BJ (cell line): ENCODE data around the gene PRR7. TPM values are rescaled to one million over a fixed set of nuclear protein-coding genes. Genes with fewer than 3 reads are reported as not detected.
"Not testable (repeated sequence)": the region's sequence is repeated elsewhere in the genome, so short reads cannot be mapped to it uniquely, and the experiment has no call there.

ENCODE experiments used
- CTCF ChIA-PET: fragments of 350-600 bp; formaldehyde crosslinking; extraction: SDS; loops from one replicate; lab custom pipeline; 2021; ENCODE audit warnings: antibody characterized with exemption, inconsistent platforms; lab: Yijun Ruan, JAX
- POLR2A ChIA-PET: fragments of 300-600 bp; sonication (Branson Sonifier 250); formaldehyde crosslinking; extraction: SDS; loops from one replicate; lab custom pipeline; 2021; ENCODE audit warnings: antibody characterized with exemption; lab: Charles Lee
- DNase-seq: peaks from one replicate; pipeline ENCODE4 v3.0.0-alpha.2; 2011; ENCODE audit warnings: low read depth
- H3K27me3 ChIP-seq: 2 replicates; pipeline ENCODE4 v1.6.0; 2011; ENCODE audit warnings: low read length; ENCODE audit not compliant: control insufficient read depth, insufficient read depth
- H3K36me3 ChIP-seq: 2 replicates; pipeline ENCODE4 v1.5.1; 2011; ENCODE audit warnings: low read length; ENCODE audit not compliant: control insufficient read depth, insufficient read depth
- H3K4me3 ChIP-seq: 2 replicates; pipeline ENCODE4 v1.5.1; 2011; ENCODE audit warnings: low read depth, mild to moderate bottlenecking, control low read depth, low read length
- polyA plus RNA-seq: library from polyadenylated mRNA; depleted of rRNA; stranded (reverse); fragments of >200 nt; gene quantifications from 2 replicates; pipeline ENCODE4 v1.2.3, GENCODE V29; 2011
- TF ChIP-seq, protein P1 (sequence below): IDR thresholded peaks from 2 replicates; pipeline ENCODE4 v1.5.1; 2011; ENCODE audit warnings: low read depth, mild to moderate bottlenecking, control low read depth, inconsistent platforms, low read length, moderate library complexity; ENCODE audit not compliant: insufficient read depth

Gene PRR7
- polyA plus RNA-seq, 1 experiment = 1.6 TPM

DNA sequence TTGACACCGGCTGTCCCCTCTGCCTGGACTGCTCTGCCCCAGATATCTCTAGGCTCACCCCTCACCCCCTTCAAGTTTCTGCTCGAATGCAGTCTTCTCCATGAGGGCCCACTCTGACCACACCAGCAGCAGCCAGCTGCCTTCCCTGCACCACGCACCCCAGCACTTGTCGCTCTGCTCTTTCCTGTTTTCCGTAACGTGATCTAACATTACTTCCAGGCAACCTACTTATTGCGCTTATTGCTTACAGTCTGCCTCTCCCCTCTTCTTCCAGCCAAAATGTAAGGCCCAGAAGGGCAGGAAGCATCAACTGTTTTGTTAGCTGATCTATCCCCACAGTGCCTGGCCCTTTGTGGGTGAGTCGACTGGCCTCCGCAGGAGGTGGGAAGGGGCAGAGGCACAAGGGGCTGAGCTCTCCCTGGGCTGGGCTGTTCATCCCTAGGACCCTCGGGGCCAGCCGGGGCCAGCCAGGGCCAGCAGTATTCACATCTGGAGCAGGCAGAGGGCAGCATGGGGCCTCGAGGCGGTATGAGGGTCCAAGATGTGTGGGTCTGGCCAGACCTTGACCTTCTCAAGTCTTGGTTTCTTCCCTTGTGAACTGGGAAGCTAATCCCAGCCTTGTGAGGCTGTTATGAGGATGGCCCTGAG is 38.4 kb downstream of the PRR7 start:
- TF ChIP-seq, protein P1, sequence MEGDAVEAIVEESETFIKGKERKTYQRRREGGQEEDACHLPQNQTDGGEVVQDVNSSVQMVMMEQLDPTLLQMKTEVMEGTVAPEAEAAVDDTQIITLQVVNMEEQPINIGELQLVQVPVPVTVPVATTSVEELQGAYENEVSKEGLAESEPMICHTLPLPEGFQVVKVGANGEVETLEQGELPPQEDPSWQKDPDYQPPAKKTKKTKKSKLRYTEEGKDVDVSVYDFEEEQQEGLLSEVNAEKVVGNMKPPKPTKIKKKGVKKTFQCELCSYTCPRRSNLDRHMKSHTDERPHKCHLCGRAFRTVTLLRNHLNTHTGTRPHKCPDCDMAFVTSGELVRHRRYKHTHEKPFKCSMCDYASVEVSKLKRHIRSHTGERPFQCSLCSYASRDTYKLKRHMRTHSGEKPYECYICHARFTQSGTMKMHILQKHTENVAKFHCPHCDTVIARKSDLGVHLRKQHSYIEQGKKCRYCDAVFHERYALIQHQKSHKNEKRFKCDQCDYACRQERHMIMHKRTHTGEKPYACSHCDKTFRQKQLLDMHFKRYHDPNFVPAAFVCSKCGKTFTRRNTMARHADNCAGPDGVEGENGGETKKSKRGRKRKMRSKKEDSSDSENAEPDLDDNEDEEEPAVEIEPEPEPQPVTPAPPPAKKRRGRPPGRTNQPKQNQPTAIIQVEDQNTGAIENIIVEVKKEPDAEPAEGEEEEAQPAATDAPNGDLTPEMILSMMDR = no peak
- DNase-seq = no peak
- Histone ChIP-seq H3K27me3 (no peaks in the 10 kb centered on the region), H3K36me3 (peaks cover 69% of the 10 kb centered on the region), H3K4me3 (no peak overlapping the region)
- ChIA-PET POLR2A (no interaction called here), CTCF (interaction anchor here (1.6 to 4.0 kb wide), 3 partner anchors 10 to 17 kb away, joined by 4 to 21 read pairs (median 7); no protein-coding TSS in a partner anchor)

DNA sequence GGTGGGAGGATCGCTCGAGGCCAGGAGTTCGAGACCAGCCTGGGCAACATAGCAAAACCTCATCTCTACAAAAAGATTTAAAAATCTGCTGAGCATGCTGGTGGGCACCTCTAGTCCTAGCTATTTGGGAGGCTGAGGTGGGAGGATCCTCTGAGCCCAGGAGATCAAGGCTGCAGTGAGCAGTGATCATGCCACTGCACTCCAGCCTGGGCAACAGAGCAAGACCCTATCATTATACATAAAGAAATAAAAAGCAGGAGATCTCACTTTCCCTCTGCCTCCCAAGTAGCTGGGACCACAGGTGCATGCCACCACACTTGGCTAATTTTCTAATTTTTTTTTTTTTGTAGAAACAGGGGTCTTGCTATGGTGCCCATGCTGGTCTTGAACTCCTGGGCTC is 39.1 kb downstream of the PRR7 start:
- not testable (repeated sequence) for H3K4me3 ChIP-seq, H3K27me3 ChIP-seq, DNase-seq
- ChIA-PET CTCF (interaction anchor here (1.6 to 4.0 kb wide), 3 partner anchors 9 to 16 kb away, joined by 4 to 21 read pairs (median 7); no protein-coding TSS in a partner anchor), POLR2A (interaction anchor here (0.7 kb wide), 1 partner anchor 9 kb away, joined by 3 read pairs; no protein-coding TSS in a partner anchor)
- peaks cover 75% of the 10 kb centered on the region for H3K36me3 ChIP-seq

DNA sequence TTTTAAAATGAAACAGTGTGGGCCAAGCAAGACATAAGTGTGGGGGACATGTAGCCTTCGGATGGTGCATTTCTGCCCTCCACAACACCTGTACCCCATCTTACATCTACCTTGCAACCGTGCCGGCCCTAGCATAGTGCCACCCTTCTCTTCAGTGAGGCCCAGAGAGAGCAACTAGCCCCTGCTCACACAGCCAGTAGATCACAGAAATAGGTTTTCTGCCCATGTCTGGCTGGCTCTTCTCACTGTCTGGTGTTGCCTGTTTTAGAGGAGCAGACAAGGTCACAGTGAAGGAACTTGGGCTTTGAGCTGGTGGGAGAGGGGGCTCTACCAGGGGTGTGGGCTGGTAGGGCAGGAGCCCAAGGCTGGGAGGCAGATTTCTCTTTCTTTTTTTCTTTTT is 39.6 kb downstream of the PRR7 start:
- ChIA-PET CTCF (interaction anchor here (1.6 to 4.0 kb wide), 3 partner anchors 9 to 15 kb away, joined by 4 to 21 read pairs (median 7); no protein-coding TSS in a partner anchor), POLR2A (interaction anchor here (0.7 kb wide), 1 partner anchor 9 kb away, joined by 3 read pairs; no protein-coding TSS in a partner anchor)
- H3K36me3 ChIP-seq = peaks cover 79% of the 10 kb centered on the region
- DNase-seq = no peak
- TF ChIP-seq, protein P1 = no peak
- no peak overlapping the region for H3K4me3 ChIP-seq
- H3K27me3 ChIP-seq = no peaks in the 10 kb centered on the region

DNA sequence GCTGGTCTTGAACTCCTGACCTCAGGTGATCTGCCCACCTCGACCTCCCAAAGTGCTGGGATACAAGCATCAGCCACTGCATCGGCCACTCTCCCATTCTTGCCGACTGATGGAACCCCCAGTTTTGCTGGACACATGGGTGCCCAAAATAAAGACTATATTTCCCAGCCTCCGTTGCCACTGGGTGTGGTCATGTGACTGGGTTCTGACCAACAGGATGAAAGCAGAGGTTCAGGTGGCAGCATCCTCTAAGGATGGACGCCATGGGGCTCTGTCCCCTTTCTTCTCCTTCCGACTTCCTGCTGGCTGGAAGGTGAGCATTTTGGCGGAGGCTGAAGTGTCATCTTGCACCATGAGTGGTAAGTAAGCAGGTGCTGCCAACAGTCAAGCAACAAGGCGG is 40.5 kb downstream of the PRR7 start:
- ChIA-PET POLR2A (no interaction called here), CTCF (interaction anchor here (3.4 to 4.0 kb wide), 2 partner anchors 8 to 13 kb away, joined by 16 to 21 read pairs; no protein-coding TSS in a partner anchor)
- Histone ChIP-seq H3K4me3 (no peak overlapping the region), H3K36me3 (peaks cover 80% of the 10 kb centered on the region), H3K27me3 (no peaks in the 10 kb centered on the region)
- no peak for DNase-seq
- TF ChIP-seq, protein P1 = no peak

DNA sequence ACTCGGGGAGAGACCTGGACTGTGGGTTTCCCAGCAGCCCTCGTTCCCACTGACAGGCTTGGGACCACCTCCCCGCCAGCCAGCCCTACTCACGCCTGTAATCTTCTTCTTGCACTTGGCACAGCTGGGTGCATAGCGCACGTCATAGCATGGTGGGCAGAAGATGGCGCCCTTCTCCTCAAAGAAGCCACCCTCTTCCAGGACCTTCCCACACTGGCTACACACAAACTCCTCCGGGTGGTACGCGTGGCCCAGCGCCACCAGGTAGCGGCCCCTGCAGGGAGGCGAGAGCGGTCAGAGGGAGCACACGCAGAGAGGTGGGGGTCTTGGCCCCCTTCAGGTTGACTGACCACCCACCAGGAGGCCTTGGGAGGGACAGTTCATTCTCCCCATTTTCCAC is 41.4 kb downstream of the PRR7 start:
- ChIA-PET CTCF (interaction anchor here (1.8 to 4.0 kb wide), 3 partner anchors 7 to 12 kb away, joined by 6 to 21 read pairs (median 16); no protein-coding TSS in a partner anchor), POLR2A (no interaction called here)
- Histone ChIP-seq H3K27me3 (no peaks in the 10 kb centered on the region), H3K4me3 (no peak overlapping the region), H3K36me3 (peaks cover 84% of the 10 kb centered on the region)
- no peak for DNase-seq
- TF ChIP-seq, protein P1 = no peak
